HG02623 (cell line): ENCODE measurements around the gene HRH3.

Experiments used
- ATAC-seq: cut with Tn5 transposase; IDR thresholded peaks from one replicate; pipeline ENCODE4 v1.9.1; 2021; ENCODE audit warnings: moderate library complexity; ENCODE audit not compliant: unreplicated experiment

Gene HRH3

DNA sequence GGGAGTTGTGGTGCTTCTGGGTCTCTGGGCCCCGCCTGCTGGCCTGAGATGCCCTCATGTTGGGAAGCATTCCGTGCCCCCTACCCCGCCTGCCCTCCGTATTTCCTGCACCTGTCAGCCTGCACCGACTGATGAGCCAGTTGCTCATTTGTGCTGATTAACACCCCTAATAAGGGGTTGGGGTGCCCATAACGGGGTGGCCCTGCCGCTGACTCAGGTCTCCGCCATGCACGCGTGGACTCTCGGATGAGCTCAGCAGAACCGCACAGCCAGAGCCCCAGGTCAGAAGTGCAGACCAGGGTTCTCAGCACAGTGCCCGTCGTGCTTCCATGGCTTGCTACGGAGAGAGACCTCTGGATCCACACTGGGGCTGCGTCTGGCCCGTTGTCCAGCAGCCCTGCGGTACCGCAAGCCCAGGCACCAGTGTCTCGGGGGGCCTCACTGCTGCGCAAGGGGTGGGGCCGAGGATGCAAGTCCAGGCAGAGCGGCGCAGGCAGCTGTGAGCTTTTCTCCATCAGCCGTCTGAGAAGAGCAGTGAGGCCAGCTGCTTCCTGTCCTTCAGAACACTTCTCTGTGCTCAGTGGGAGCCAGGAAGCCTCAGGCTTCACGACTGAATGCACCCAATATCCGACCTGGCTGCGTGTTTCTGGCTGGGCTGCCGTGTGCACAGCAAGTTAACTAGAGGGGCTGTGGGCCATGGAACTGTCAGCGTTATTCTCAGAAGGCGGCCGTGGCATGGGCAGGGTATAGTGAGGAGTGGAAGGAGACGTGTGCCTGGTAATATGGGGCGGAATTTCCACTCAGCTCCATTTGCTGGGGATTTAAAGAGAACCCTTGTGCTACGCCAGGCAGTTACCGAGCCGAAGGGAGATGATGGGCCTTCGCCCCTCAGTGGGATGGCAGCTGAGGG lies 18.6 kb downstream of the HRH3 start:
- no peak for ATAC-seq

DNA sequence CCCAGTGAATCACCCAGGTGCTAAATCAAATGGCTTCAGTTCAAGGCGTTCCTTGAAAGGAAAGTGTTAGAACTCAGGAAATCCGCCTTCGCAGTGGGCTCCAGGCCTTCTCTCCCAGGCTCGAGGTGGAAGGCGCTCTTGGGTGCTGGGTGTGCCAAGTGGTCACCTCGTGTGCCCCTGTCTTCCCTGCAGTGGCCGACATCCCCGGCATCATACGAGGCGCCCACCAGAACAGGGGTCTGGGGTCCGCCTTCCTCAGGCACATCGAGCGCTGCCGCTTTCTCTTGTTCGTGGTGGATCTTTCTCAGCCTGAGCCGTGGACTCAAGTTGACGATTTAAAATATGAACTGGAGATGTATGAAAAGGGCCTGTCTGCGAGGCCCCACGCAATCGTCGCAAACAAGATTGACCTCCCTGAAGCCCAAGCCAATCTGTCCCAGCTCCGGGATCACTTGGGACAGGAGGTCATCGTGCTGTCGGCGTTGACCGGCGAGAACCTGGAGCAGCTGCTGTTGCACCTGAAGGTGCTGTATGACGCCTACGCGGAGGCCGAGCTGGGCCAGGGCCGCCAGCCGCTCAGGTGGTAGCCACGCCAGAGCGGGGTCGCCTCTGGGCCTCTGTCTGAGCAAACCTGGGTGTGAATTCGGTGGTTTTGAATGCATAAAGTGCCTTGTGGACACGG lies 19.4 kb downstream of the HRH3 start:
- no peak for ATAC-seq

DNA sequence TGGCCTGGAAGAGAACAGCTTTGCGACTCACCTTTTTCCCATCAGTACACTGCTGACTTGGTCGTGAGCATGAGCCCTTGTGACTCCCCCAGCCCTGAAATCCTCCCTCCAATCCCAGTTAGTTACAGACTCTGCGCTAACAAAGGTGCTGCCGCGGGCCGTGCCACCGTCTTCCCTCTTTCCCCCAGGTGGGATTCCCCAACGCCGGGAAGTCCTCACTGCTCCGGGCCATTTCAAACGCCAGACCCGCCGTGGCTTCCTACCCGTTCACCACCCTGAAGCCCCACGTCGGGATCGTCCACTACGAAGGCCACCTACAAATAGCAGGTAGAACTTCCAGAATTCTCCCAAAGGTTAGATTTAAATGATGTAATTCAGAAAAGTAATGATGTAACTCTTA lies 21.1 kb downstream of the HRH3 start:
- no peak for ATAC-seq

DNA sequence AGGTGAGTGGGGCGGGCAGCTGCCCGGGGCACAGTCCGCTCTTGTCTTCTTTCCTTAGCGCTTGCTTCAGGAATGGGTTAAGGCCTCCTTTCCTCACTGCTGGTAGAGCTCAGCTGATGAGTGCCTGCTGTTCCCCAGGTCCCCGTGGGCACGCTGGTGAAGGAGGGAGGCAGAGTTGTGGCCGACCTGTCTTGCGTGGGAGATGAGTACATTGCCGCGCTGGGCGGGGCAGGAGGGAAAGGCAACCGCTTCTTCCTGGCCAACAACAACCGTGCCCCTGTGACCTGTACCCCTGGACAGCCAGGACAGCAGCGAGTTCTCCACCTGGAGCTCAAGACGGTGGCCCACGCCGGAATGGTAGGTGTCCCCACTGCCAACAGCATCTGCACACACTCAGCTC lies 21.6 kb downstream of the HRH3 start:
- ATAC-seq, result no peak

DNA sequence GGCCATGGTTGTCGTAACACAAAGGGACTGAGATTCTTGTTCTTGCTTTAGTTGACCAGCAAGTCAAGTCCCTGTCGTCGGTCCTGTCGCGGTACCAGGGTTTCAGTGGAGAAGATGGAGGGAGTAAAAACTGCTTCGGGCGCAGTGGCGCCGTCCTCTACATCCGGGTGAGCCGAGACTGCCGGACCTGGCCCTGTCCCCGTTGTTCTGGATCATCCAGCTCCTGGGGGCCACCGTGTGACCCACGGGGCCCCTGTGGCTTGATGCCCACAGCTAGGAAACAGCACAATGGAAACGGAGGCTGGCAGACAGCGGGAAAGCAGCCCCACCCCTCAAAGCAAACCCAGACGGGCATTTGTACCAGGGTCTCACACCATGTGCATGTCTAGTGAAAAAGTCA lies 22.3 kb downstream of the HRH3 start:
- ATAC-seq, result no peak

DNA sequence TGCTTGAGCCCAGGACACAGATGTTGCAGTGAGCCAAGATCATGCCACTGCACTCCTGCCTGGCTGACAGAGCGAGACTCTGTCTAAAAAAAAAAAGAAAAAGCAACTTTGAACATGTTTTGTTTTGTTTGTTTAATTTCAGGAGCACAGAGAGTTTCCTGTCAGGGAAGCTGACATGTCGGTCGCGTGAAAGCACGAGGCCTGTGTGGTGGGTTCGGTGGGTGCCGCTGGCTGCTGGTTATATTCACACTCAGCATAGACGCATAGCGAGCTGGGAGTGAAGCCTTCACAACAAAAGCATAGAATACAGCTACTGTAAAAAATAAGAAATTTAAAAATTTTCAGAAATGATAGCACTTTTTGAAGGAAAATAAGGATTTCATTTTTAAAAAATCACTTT lies 22.8 kb downstream of the HRH3 start:
- no peak for ATAC-seq

DNA sequence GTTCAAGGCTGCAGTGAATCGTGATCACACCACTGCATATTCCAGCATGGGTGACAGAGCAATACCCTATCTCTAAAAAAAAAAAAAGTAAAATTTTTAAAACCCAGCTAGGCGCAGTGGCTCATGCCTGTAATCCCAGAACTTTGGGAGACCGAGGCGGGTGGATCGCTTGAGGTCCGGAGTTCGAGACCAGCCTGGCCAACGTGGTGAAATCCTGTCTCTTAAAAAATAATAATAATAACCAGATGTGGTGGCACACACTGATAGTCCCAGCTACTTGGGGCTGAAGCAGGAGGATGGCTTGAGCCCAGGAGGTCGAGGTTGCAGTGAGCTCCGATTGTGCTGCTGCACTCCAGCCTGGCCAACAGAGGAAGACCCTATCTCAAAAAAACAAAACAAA lies 23.8 kb downstream of the HRH3 start:
- no peak for ATAC-seq

DNA sequence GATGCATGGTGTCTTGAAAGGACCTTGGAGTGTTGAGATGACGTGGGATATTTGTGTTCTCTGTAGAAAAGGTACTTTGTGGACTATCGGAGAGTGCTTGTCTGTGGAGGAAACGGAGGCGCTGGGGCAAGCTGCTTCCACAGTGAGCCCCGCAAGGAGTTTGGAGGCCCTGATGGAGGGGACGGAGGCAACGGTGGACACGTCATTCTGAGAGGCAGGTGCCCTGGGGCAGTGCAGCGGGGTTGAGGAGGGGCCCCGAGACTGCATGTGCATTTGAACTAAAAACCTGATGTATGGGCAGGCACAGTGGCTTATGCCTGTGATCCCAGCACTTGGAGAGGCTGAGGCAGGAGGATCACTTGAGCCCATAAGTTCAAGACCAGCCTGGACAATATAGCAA lies 24.3 kb downstream of the HRH3 start:
- no peak for ATAC-seq

DNA sequence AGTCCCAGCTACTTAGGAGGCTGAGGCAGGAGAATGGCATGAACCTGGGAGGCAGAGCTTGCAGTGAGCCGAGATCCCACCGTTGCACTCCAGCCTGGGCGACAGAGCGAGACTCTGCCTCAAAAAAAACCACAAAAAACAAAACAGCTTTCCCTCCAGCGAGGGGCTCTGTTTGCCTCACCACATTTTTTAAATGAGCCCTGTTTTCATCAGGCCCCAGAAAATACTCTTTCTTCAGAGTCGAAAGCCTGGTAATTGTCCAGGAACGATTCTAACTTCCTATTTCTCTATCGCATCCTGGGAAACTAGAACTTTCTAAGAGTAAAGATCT lies 25.0 kb downstream of the HRH3 start:
- no peak for ATAC-seq

DNA sequence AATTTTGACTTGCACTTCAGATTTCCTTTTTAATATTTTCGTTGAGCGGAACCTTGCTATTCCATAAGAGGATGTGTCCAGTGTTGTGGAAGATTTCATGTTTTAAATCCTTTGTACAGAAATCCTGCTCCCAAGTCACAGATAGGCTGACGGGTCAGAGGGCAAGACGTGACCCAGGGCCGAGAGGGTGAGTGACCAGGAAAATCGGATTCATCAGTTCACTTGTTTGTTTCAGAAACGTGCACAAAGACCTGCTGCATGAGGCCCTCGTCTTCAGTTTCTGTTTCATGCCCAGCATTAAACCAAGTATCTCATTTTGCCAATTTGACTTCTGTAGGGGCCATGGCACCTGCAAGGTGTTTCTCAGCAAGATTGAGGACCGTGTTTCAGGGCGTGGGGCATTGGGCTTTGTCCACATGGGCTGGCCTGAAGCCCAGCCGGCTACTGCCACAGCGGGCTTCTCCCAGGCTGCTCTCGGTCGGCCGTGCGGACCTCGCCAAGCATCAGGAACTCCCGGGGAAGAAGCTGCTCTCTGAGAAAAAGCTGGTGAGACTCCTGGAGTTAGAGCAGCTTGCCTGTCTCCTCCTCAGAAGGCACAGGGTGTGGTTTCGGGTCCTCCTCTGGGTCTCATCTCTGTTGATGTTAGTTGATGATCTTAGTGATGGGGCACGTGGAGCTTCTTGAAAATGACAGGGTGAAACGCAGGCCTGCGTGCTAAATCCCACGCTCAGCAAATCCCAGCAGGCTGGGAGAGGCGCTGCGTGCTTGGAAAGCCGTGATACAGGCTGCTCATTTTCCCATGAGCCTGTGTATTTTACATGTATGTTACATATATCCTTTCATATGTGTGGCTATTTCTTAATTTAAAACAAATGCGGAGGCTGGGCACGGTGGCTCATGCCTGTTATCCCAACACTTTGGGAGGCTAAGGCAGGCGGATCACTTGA lies 26.7 kb downstream of the HRH3 start:
- ATAC-seq, result no peak

DNA sequence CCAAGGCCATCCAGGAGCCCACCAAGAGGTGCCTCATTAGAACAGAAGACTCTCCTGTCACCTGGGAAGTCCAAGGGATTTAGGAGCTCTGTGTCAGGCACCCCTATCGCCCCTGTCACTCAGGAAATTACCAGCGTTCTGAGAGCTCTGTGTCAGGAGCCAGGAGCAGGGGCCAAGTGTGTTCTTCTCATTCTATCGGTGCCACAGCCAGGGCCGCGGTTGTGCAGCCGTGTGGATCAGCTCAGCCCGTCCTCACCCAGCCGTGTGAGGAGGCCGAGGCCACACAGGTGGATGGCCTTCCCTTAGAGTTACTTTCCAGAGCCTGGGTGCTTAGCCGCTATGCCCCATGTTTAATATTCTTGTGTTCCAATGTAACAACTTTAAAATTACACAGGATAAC lies 27.4 kb downstream of the HRH3 start:
- no peak for ATAC-seq

DNA sequence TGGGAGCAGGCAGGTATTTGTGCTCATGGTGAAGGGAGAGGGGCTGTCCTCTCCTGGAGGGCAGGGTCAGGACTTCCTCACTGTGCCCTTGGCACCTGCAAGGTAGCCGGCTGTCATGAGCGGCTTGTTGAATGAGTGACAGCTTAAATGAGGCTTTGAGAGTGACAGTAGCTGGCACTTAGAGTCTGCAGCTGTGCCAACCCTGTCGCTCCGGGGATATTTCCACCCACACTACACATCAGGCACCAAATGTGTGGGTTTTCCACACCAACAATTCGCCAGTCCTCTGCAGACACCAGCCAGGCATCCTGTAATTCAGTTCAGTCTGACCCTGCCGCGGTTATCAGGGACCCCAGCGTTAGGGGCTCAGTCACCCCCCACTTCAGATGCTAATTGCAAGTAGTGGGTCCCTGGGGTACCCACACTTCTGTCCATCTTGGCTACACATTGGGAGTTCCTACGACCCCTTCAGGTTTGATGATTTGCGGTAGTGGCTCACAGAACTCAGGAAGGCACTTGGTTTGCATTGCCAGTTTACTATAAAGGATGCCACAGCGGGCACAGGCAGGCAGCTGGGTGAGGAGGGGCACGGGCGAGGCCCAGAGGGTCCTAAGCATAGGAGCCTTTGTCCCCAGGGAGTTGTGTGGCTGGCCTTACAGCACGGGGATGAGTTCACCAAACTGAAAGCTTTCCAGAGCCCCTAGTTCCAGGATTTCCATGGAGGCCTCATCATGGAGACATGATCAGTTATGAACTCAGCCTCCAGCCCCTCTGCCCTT lies 28.1 kb downstream of the HRH3 start:
- no peak for ATAC-seq

DNA sequence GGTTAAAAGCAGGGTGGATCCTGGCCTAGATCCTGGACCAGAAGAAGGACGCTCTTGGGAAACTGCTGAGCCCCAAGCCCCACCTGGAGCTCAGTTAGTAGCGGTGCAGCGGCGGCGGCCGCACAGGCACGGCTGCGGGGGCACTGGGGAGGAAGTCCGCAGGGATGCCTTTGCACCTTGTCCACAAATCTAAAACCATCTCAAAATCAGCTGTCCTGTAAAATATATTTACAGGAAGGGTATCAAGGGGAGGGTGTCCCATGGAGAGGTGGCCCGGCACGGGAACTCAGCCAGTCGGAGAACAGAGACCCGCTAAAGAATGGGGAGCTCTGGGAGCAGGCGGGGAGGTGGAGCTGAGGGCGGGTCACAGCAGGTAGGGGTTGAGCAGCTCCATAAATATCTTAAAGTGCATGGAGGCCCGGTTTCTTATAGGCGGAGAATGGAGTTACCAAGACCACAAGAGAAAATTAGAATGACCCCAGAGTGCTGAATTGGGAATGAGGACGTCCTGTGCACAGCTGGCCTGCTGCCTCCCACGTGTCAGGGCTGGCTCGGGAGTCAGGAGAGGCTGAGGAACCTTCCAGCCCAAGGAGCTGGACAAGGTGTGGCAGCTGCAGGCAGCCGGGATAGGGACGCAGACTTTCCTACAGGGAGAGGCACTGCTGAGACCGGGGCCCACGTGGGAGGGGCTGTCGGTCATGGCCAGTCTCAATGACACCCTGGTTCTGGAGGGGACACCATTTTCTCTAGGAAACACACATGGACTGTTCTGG lies 29.3 kb downstream of the HRH3 start:
- ATAC-seq, result no peak

DNA sequence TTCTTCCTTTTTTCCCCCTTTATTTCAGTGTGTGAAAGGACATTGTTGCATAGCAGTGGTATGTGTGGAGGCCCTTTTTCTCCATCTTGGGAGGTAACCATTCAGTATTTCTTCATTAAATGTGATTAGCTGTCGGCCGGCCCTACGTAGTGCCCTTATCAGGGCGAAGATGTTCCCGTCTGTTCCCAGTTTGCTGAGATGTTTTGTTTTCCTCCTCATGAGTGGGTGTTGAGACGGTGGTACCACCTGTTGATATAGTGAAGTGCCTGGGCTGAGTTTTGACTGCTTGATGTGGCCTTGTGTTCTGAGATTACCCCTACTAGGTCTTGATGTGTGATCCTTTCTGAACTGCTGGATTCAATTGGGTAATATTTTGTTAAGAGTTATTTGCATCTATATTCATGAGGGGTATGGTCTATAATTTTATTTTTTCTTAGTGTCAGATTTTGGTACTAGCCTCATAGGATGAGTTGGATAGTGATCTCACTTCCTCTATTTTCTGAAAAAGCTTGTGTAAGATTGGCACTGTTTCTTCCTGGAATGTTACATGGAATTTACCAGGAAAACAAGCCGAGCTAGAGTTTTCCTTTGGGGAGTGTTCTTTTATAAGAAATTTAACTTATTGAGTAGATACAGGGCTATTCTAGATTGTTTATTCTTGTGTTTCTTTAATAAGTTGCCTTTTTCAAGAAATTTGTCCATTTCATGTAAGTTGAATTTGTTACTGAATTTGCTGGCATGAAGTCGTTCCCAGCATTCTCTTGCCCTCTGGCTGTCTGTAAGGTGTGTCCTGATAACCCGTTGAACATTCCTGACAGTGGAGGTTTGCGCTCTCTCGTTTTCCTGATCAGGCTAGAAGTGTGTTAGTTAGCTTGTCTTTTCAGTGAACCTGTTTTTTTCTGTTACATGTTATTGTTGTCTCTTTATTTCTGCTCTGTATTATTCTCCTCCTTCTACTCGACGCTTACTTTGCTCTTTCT lies 32.9 kb downstream of the HRH3 start:
- ATAC-seq, result no peak

DNA sequence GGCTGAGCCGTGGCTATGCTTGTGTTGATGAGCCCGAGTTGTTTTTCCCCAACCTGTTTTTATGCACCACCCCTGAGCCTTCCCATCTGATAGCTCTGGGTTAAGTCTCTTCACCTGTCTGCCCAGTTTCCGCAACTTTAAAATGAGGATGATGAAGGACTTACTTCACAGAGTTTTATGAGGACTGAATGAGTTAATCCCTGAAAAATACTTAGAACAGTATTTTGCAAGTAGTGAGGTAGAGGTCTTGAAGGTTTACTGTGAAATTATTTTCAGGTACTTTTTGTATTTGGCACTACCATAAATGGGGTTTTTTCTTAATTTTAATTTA lies 34.0 kb downstream of the HRH3 start:
- no peak for ATAC-seq

DNA sequence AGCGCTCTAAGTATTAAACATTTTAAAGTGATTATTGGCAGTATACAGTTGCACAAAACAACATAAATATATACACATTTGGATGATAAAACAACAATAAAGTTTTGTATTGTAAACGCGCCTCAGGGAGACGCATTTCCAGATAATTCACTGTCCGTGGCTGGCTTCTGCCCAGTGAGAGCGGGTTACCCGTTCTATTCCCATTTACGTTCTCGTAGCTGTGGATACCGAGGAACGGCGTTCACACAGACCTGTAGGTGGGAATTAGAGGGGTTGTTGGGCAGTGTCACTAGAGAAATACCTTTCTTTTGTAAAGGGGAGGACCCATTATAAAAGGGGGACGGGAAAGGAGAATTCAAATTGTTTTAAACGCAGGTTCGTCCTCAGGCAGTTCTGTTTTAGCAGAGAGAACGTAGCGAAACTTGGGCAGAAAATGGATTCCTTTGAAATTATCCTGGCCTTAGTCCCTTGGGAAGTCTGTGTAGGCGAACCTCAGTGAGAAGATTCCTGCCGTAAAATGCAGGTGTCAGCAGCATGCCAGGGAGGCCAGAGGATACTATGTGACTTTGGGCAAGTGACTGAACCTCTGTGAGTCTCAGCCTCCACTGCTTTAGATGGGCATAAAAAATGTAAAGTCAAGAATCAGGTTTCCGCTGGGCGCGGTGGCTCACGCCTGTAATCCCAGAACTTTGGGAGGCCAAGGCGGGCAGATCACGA lies 36.5 kb downstream of the HRH3 start:
- no peak for ATAC-seq

DNA sequence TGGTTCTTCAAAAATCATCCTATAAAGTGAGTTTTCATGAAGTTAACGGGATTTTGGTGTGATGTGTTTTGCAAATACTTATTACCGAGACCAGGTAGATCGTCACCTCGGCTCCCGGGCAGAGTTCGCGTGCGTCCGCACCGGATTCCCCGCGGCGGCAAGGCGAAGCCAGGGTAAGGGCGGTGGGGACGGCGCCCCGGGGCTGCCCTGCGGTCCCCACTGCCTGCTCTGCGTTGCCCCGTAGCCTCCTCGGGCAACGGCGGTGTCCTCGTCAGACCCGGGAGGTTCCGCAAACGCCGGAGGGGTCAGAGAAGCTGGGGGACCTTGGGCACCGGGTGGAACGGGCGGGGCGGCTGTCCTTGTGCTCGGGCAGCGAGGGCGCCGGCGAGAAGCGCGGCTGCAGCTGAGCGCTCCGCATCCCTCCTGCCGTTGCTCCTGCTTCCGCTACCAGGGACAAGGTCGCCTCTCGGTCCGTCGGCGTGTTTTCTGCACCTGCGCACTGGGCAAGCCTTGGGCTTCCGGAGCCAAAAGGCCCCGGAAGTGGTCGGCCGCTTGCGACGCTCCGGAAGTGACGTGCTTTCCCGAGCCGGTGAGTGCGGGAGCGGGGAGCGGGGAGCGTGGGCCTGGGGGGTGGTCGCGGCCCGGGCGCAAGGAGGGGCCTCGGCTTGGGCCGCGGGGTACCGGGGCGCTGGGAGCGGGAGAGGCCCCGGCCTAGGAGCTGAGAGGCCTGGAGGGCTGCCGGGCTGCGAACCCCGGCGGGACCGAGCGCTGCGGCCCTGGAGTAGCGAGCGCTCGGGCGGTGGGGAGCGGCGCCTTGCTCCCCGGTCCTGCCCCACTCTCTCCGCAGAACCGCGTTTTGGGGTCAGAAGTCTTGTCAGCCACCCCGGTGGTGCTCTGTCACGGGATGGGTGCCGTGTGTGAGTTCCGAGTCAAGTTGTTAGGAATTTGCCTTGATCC lies 37.3 kb downstream of the HRH3 start, which contains the start of gene MTG2:
MTG2 (plus strand) TSS at position 560 of the 957 bp plus-strand sequence. CDS start 10,393 bp downstream, outside the sequence.
- peak; percentile 93 for ATAC-seq
